Chondrocyte (in vitro differentiated cells): Measurements from ENCODE around the gene HNF4A. TPM values are rescaled to one million over a fixed set of nuclear protein-coding genes. Genes with fewer than 3 reads are reported as not detected.

Source experiments
- DNase-seq: peaks from one replicate; pipeline ENCODE4 v3.0.0; 2021; ENCODE audit warnings: mixed read lengths, low spot score
- H3K27ac Mint-ChIP-seq: one replicate; pipeline ENCODE4 v1.8.0; 2021; ENCODE audit warnings: mild to moderate bottlenecking, moderate library complexity, mixed read lengths; ENCODE audit not compliant: unreplicated experiment
- H3K27me3 Mint-ChIP-seq: 2 replicates; pipeline ENCODE4 v1.8.0; 2021; ENCODE audit warnings: low read depth, mixed read lengths
- H3K36me3 Mint-ChIP-seq: 2 replicates; pipeline ENCODE4 v1.8.0; 2021; ENCODE audit warnings: low read depth, mixed read lengths
- H3K4me1 Mint-ChIP-seq: 2 replicates; pipeline ENCODE4 v1.8.0; 2021; ENCODE audit warnings: low read depth, mild to moderate bottlenecking, mixed read lengths
- H3K4me3 Mint-ChIP-seq: one replicate; pipeline ENCODE4 v1.8.0; 2021; ENCODE audit warnings: mild to moderate bottlenecking, moderate library complexity, mixed read lengths; ENCODE audit not compliant: unreplicated experiment
- H3K9me3 Mint-ChIP-seq: 2 replicates; pipeline ENCODE4 v1.8.0; 2021; ENCODE audit warnings: low read depth, mixed read lengths
- total RNA-seq: library from RNA; stranded (reverse); gene quantifications from 3 replicates; pipeline ENCODE4 v1.2.1, GENCODE V29; 2021
- TF ChIP-seq, protein P1 (sequence below): fragments of 200-600 bp; sonication (generic); IDR thresholded peaks from 2 replicates; pipeline ENCODE4 v1.5.0; 2021; ENCODE audit warnings: antibody characterized with exemption, mild to moderate bottlenecking, moderate library complexity

The HNF4A gene
- total RNA-seq, 1 donor from 2014 or later: not detected

DNA sequence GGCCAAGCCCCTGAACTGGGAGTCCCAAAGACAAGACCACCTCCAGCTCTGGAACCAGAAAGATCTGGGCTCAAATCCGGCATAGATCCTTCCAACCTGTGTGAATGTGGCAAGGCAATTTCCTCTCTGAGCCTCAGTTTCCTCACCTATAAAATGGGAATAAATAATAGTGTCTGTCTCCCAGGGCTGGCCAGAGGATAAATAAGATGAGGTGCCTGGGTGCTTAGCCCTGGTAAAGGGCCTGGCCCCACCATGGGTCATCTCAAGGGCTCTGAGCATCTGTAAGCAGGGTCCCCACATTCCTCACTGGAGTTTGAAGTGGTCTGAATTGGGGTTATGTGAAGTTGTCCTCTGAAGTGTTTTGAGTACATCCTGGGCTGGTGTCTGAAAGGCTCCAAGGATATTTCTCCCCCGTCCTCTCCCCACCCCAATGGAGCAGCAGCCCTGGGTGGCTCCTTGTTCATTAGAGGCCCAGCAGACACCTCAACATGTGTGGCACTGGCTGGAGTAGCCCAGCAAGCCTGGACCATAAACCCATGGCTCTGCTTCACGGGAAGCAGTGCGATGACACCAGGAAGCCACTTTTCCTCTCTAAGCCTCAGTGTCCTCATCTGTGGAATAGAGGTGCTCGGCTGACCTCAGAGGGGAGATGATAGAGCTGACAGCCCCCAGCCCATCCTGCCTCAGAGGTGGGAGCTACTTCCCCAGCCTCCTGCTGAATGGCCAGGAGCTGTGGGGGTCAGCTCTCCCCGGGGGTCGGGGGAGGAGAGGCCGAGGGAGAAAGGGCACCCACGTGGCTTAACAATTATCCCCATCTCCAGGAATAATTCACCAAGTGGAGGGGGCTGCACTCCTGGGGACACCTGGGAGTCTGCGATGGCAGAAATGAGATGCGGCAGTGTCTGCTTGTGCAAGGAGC lies 48.0 kb downstream of the HNF4A start:
- peaks cover 2% of the 10 kb centered on the region for H3K36me3 Mint-ChIP-seq
- no peak overlapping the region for H3K27ac Mint-ChIP-seq
- peaks cover 16% of the 10 kb centered on the region for H3K27me3 Mint-ChIP-seq
- no peaks in the 10 kb centered on the region for H3K4me1 Mint-ChIP-seq
- no peaks in the 10 kb centered on the region for H3K9me3 Mint-ChIP-seq
- H3K4me3 Mint-ChIP-seq: no peak overlapping the region
- TF ChIP-seq, protein P1, sequence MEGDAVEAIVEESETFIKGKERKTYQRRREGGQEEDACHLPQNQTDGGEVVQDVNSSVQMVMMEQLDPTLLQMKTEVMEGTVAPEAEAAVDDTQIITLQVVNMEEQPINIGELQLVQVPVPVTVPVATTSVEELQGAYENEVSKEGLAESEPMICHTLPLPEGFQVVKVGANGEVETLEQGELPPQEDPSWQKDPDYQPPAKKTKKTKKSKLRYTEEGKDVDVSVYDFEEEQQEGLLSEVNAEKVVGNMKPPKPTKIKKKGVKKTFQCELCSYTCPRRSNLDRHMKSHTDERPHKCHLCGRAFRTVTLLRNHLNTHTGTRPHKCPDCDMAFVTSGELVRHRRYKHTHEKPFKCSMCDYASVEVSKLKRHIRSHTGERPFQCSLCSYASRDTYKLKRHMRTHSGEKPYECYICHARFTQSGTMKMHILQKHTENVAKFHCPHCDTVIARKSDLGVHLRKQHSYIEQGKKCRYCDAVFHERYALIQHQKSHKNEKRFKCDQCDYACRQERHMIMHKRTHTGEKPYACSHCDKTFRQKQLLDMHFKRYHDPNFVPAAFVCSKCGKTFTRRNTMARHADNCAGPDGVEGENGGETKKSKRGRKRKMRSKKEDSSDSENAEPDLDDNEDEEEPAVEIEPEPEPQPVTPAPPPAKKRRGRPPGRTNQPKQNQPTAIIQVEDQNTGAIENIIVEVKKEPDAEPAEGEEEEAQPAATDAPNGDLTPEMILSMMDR: no peak
- no peak for DNase-seq

DNA sequence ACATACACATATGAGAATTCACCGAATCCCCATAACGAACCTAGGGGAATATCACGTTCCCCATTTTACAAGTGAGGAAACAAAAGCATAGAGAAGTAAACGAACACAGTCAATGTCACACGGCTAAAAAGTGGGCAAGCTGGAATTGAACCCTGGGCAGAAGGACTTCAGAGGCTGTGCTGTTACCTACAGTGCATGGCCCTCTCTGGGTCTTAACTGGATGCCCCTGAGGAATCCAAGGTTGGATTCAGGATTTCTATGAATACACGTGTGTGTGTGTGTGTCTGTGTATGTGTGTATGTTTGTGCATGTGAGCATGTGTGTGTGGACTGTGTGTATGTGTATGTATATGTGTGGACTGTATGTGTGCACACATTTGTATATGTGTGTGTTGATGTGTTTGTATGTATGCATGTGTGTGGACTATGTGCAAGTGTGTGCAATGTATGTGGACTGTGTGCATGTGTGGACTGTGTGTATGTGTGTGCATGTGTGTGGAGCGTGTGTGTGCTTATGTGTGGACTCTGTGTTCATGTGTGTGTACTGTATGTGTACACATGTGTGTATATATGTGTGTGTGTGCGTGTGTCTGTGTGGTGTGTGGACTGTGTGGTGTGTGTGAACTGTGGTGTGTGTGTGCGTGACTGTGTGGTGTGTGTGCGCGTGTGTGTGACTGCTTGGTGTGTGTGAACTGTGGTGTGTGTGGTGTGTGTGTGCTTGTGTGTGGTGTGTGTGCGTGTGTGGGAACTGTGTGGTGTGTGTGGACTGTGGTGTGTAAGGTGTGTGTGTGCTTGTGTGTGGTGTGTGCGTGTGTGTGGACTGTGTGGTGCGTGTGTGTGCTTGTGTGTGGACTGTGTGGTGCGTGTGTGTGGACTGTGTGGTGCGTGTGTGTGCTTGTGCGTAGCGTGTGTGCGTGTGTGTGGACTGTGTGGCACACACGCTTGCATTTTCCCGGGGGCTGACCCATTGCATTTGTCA lies 49.0 kb downstream of the HNF4A start:
- Mint-ChIP-seq H3K36me3 (peaks cover under 1% of the 10 kb centered on the region), H3K27me3 (peaks cover 6% of the 10 kb centered on the region), H3K4me1 (no peaks in the 10 kb centered on the region), H3K4me3 (no peak overlapping the region), H3K9me3 (no peaks in the 10 kb centered on the region), H3K27ac (no peak overlapping the region)
- TF ChIP-seq, protein P1: no peak
- DNase-seq: no peak

DNA sequence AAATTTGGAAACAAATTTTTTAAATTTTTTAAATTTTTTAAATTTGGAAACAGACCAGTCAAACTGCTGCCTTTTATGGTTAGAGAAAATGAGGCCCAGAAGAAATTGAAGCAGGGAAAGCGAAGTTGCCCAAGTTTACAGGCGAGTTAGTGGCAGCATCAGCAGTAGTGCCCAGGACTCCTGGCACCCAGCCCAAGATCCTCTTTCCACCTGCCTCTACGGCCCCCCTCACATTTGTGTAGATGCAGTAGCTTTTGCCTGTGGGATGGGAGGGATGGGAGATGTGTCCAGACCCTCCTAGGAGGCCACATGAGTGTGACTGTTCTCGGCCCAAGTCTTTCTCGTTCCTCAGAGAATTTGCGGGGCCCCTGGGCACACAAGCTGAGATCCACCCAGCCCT lies 49.8 kb downstream of the HNF4A start:
- no peaks in the 10 kb centered on the region for H3K27me3 Mint-ChIP-seq
- no peaks in the 10 kb centered on the region for H3K36me3 Mint-ChIP-seq
- H3K27ac Mint-ChIP-seq: no peak overlapping the region
- H3K9me3 Mint-ChIP-seq: no peaks in the 10 kb centered on the region
- no peak for DNase-seq
- no peak overlapping the region for H3K4me3 Mint-ChIP-seq
- no peaks in the 10 kb centered on the region for H3K4me1 Mint-ChIP-seq
- TF ChIP-seq, protein P1: no peak

DNA sequence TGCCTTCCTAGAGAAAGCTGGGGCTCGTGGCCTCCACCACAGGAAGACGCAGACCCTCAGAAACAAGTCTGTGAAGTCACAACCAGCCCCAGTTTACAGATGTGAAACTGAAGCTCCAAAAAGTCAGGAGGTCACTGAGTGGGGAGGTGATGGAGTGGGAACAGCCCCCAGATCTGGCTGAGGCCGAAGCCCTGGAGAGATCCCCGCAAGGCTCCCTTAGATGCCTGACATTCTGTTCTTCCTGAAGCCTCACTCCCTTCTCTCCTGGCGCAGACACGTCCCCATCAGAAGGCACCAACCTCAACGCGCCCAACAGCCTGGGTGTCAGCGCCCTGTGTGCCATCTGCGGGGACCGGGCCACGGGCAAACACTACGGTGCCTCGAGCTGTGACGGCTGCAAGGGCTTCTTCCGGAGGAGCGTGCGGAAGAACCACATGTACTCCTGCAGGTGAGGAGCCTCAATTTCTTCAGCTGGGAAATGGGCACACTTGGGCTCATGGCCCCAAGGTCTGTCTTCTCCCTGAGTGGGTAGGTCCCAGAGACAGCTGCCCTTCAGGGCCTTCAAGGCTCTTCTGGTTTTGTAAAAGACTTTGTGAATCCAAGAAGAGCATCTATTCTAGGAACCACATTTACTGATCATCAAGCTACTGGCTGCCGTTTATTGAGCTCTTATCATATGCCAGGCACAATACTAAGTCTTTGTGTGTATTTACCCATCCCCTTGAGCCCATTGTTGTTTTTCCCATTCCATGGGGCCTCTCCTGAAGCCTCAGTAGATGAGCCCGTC lies 50.5 kb downstream of the HNF4A start:
- H3K27me3 Mint-ChIP-seq: no peaks in the 10 kb centered on the region
- H3K9me3 Mint-ChIP-seq: no peaks in the 10 kb centered on the region
- no peak overlapping the region for H3K4me3 Mint-ChIP-seq
- H3K4me1 Mint-ChIP-seq: no peaks in the 10 kb centered on the region
- TF ChIP-seq, protein P1: no peak
- no peak overlapping the region for H3K27ac Mint-ChIP-seq
- DNase-seq: no peak
- H3K36me3 Mint-ChIP-seq: no peaks in the 10 kb centered on the region
